K562 (cell line): ENCODE data around the gene MPC1. TPM values are rescaled to one million over a fixed set of nuclear protein-coding genes. Genes with fewer than 3 reads are reported as not detected.

Experiments
- ARID1B ChIP-seq: fragments of 450-650 bp; IDR thresholded peaks from 2 replicates; pipeline ENCODE4 v1.6.1; 2016; ENCODE audit warnings: antibody characterized with exemption, mild to moderate bottlenecking, inconsistent platforms
- BRCA1 ChIP-seq, 2 experiments: fragments of 450-650 bp in 1 of 2; sonication (generic) in 1 of 2; formaldehyde crosslinking in 1 of 2; IDR thresholded peaks; 2 replicates each; pipeline versions ENCODE4 v1.5.0 to v1.6.1; 2017 to 2020; ENCODE audit warnings: mild to moderate bottlenecking in 1 of 2, missing genetic modification reagents in 1 of 2
- DMBX1 ChIP-seq: fragments of 250-450 bp; sonication (Bioruptor Pico); IDR thresholded peaks from 2 replicates; pipeline ENCODE4 v1.8.0; 2022; ENCODE audit warnings: inconsistent platforms, mild to moderate bottlenecking, moderate library complexity, borderline replicate concordance
- GATA2 ChIP-seq: sonication (generic); formaldehyde crosslinking; IDR thresholded peaks from 2 replicates; pipeline ENCODE4 v1.4.0; 2020; ENCODE audit warnings: mild to moderate bottlenecking, missing genetic modification reagents
- HMG20A ChIP-seq: fragments of 450-650 bp; formaldehyde crosslinking; conservative IDR thresholded peaks from 2 replicates; pipeline ENCODE4 v1.4.0; 2020; ENCODE audit warnings: mild to moderate bottlenecking, mixed read lengths
- HMG20B ChIP-seq: fragments of 250-450 bp; sonication (Bioruptor Pico); IDR thresholded peaks from 2 replicates; pipeline ENCODE4 v1.5.0; 2021; ENCODE audit warnings: mild to moderate bottlenecking
- JUN ChIP-seq, 2 experiments: sonication (generic) in 1 of 2; formaldehyde crosslinking in 1 of 2; IDR thresholded peaks; 2 replicates each; pipeline versions ENCODE4 v1.6.1 to v1.8.0; 2012 to 2022; ENCODE audit warnings: borderline replicate concordance in 2 of 2, mild to moderate bottlenecking in 2 of 2, improper control_type of control experiment in 1 of 2, low read depth in 1 of 2, low read length in 1 of 2, missing genetic modification reagents in 1 of 2
- JUND ChIP-seq, 2 experiments: IDR thresholded peaks; 2 replicates in 1 of 2; 3 replicates in 1 of 2; pipeline ENCODE4 v1.6.1; 2011; ENCODE audit warnings: borderline replicate concordance in 2 of 2, low read depth in 2 of 2, low read length in 2 of 2, improper control_type of control experiment in 1 of 2, missing biosample characterization in 1 of 2, missing genetic modification characterization in 1 of 2, missing genetic modification reagents in 1 of 2
- KLF10 ChIP-seq: fragments of 250-450 bp; sonication (Bioruptor Pico); IDR thresholded peaks from 2 replicates; pipeline ENCODE4 v1.6.1; 2021; ENCODE audit warnings: matching md5 sums
- NR1H2 ChIP-seq: sonication (generic); formaldehyde crosslinking; IDR thresholded peaks from 2 replicates; pipeline ENCODE4 v1.4.0; 2020; ENCODE audit warnings: mild to moderate bottlenecking, missing genetic modification reagents
- NR4A1 ChIP-seq, 2 experiments: fragments of 250-450 bp in 1 of 2; fragments of 450-650 bp in 1 of 2; sonication (Bioruptor Pico) in 1 of 2; IDR thresholded peaks; 2 replicates each; pipeline versions ENCODE4 v1.4.0 to v1.6.1; 2016 to 2020; ENCODE audit warnings: mild to moderate bottlenecking in 2 of 2, missing compliant biosample characterization in 1 of 2, missing genetic modification characterization in 1 of 2, moderate library complexity in 1 of 2
- NRF1 ChIP-seq, 2 experiments: fragments of 450-650 bp; IDR thresholded peaks in 1 of 2; conservative IDR thresholded peaks in 1 of 2; 2 replicates each; pipeline ENCODE4 v1.6.1; 2014; ENCODE audit warnings: mild to moderate bottlenecking in 2 of 2
- RBM17 ChIP-seq: fragments of 200-400 bp; formaldehyde crosslinking; IDR thresholded peaks from 2 replicates; pipeline ENCODE4 v1.6.1; 2017; ENCODE audit warnings: low read depth, mild to moderate bottlenecking, low read length, borderline replicate concordance
- SMAD2 ChIP-seq: fragments of 150-350 bp; IDR thresholded peaks from 2 replicates; pipeline ENCODE4 v1.6.1; 2014; ENCODE audit warnings: low read depth, mild to moderate bottlenecking, low read length
- SRSF1 ChIP-seq: fragments of 200-400 bp; formaldehyde crosslinking; IDR thresholded peaks from 2 replicates; pipeline ENCODE4 v1.6.1; 2017; ENCODE audit warnings: mild to moderate bottlenecking, low read depth, low read length, moderate library complexity
- SUPT5H ChIP-seq: fragments of 450-650 bp; IDR thresholded peaks from 2 replicates; pipeline ENCODE4 v1.6.1; 2016
- ZNF23 ChIP-seq: fragments of 250-450 bp; sonication (Bioruptor Pico); IDR thresholded peaks from 2 replicates; pipeline ENCODE4 v1.4.0; 2020; ENCODE audit warnings: mild to moderate bottlenecking
- polyA plus RNA-seq, 8 experiments: library from polyadenylated mRNA; depleted of rRNA in 4 of 8; stranded (reverse) in 5 of 8; unstranded in 3 of 8; fragments of >200 nt; fragmentation: Nextera tagmentation in 2 of 8; fragmentation: Illumina TruSeq in 1 of 8; extraction: Ambion mirVana in 2 of 8; extraction: Trizol in 1 of 8; gene quantifications; 2 replicates each; pipeline versions ENCODE4 v1.2.1 to v1.2.3, GENCODE V29; 2011 to 2014; ENCODE audit warnings: inconsistent platforms in 1 of 8, missing spikeins in 1 of 8
- total RNA-seq, 7 experiments: library from RNA; depleted of rRNA in 6 of 7; stranded (reverse); fragments of >200 nt in 6 of 7; fragmentation: Illumina TruSeq in 2 of 7; extraction: Trizol in 2 of 7; gene quantifications; 2 replicates each; pipeline versions ENCODE4 v1.2.1 to v1.2.3, GENCODE V29; 2011 to 2021; ENCODE audit warnings: low replicate concordance in 1 of 7
- TF ChIP-seq, protein P1 (sequence below): fragments of 250-450 bp; sonication (Bioruptor Pico); IDR thresholded peaks from 2 replicates; pipeline ENCODE4 v1.6.1; 2021; ENCODE audit warnings: mild to moderate bottlenecking
- TF ChIP-seq, protein P2 (sequence below): fragments of 450-650 bp; formaldehyde crosslinking; IDR thresholded peaks from 2 replicates; pipeline ENCODE4 v1.4.0; 2022; ENCODE audit warnings: missing genetic modification characterization
- TF ChIP-seq, protein P3 (sequence below): sonication (generic); IDR thresholded peaks from 2 replicates; pipeline ENCODE4 v1.6.1; 2016
- TF ChIP-seq, protein P4 (sequence below): fragments of 450-650 bp; formaldehyde crosslinking; IDR thresholded peaks from 2 replicates; pipeline ENCODE4 v1.4.0; 2020; ENCODE audit warnings: mild to moderate bottlenecking, moderate library complexity

Gene MPC1
- total and polyA plus RNA-seq, 9 of the 15 experiments (the other 6 are each of a cell fraction or from before 2014, with no cell fraction given), result 78.6 to 185 (median 138) TPM

DNA sequence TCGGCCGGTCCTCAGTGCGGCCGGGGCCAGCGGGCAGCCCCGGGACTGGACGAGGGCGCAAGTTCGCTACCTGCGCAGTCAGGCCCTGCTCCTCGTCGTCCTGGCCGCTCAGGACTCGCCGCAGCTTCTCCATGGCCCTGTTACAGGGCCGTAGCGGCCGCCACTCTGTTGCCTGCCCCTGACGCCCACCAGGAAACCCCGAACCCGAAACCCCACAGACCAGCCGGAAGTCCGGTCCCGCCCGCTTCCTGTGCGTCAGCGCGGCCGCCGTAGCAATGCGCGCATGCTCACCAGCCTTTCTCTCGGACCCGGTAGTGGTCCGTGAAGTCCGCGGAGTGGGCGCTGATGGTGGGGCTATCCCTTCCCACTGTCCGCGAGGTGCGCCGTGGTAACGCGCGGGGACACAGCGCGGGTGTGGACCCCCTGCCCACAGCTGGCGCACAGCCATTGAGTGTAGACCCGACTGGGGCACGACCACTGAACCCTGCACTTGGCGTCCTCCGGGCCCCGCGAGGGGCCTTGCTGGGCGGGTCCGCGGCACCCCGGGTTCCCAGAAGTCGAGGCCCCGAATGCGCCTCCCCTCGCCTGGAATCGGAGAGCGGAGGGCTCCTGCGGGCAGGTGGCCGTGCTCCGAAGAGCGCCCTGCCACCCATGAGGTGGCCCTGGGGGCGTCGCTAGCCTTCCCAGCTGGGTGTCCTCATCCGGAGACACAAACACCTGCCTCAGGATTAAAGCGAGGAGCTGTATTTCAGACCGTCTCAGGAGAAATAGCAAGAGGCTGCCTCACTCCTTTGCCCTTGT lies 40.2 kb downstream of the MPC1 start, which contains the start of gene SFT2D1 (continued):
- TF ChIP-seq BRCA1 (IDR thresholded peaks at IDR 0.05) (no peak), BRCA1 (CRISPR knock-in tag; IDR thresholded peaks at IDR 0.05) (no peak), JUN (IDR thresholded peaks at IDR 0.05; ENCODE audit: borderline replicate concordance, low read depth, low read length) (no peak), JUN (CRISPR knock-in tag; IDR thresholded peaks at IDR 0.05; ENCODE audit: borderline replicate concordance) (no peak), ZNF23 (CRISPR knock-in tag) (no peak), KLF10 (CRISPR knock-in tag) (no peak), SRSF1 (no peak), JUND (IDR thresholded peaks at IDR 0.05; ENCODE audit: borderline replicate concordance, low read depth, low read length) (peak; percentile 55), JUND (tag; IDR thresholded peaks at IDR 0.05; ENCODE audit: borderline replicate concordance, low read depth, low read length) (no peak), RBM17 (no peak), SMAD2 (no peak), SUPT5H (peak; percentile 97), HMG20B (CRISPR knock-in tag) (no peak), NRF1 (conservative IDR thresholded peaks at IDR 0.05 in 1 of 2, IDR thresholded peaks at IDR 0.05 in 1 of 2) (peak; percentile 93 to 94), ARID1B (peak; percentile 29; the same call in 1 of the 2 replicates), NR1H2 (CRISPR knock-in tag) (peak; percentile 96), DMBX1 (CRISPR knock-in tag) (no peak), HMG20A (CRISPR knock-in tag) (no peak), GATA2 (CRISPR knock-in tag) (no peak), NR4A1 (CRISPR knock-in tag; IDR thresholded peaks at IDR 0.05) (no peak), NR4A1 (tag; IDR thresholded peaks at IDR 0.05) (no peak)
- TF ChIP-seq, protein P1, sequence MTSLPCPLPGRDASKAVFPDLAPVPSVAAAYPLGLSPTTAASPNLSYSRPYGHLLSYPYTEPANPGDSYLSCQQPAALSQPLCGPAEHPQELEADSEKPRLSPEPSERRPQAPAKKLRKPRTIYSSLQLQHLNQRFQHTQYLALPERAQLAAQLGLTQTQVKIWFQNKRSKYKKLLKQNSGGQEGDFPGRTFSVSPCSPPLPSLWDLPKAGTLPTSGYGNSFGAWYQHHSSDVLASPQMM, result no peak
- TF ChIP-seq, protein P2, sequence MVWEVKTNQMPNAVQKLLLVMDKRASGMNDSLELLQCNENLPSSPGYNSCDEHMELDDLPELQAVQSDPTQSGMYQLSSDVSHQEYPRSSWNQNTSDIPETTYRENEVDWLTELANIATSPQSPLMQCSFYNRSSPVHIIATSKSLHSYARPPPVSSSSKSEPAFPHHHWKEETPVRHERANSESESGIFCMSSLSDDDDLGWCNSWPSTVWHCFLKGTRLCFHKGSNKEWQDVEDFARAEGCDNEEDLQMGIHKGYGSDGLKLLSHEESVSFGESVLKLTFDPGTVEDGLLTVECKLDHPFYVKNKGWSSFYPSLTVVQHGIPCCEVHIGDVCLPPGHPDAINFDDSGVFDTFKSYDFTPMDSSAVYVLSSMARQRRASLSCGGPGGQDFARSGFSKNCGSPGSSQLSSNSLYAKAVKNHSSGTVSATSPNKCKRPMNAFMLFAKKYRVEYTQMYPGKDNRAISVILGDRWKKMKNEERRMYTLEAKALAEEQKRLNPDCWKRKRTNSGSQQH (CRISPR knock-in tag), result no peak
- TF ChIP-seq, protein P3, sequence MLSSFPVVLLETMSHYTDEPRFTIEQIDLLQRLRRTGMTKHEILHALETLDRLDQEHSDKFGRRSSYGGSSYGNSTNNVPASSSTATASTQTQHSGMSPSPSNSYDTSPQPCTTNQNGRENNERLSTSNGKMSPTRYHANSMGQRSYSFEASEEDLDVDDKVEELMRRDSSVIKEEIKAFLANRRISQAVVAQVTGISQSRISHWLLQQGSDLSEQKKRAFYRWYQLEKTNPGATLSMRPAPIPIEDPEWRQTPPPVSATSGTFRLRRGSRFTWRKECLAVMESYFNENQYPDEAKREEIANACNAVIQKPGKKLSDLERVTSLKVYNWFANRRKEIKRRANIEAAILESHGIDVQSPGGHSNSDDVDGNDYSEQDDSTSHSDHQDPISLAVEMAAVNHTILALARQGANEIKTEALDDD, result no peak
- TF ChIP-seq, protein P4, sequence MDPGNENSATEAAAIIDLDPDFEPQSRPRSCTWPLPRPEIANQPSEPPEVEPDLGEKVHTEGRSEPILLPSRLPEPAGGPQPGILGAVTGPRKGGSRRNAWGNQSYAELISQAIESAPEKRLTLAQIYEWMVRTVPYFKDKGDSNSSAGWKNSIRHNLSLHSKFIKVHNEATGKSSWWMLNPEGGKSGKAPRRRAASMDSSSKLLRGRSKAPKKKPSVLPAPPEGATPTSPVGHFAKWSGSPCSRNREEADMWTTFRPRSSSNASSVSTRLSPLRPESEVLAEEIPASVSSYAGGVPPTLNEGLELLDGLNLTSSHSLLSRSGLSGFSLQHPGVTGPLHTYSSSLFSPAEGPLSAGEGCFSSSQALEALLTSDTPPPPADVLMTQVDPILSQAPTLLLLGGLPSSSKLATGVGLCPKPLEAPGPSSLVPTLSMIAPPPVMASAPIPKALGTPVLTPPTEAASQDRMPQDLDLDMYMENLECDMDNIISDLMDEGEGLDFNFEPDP (CRISPR knock-in tag), result no peak
